Mucosa of rectum (tissue), 2 donors: ENCODE measurements around the gene LRRK1.

Experiments used
- H3K27ac ChIP-seq, 2 donors: one replicate each; pipeline ENCODE4 v1.7.0; 2013; ENCODE audit warnings: inconsistent platforms in 2 of 2, low read depth in 2 of 2, low read length in 2 of 2
- H3K27me3 ChIP-seq, 2 donors: one replicate each; pipeline ENCODE4 v1.7.0; 2013; ENCODE audit warnings: low read length in 2 of 2; ENCODE audit not compliant: control insufficient read depth in 2 of 2, insufficient read depth in 2 of 2
- H3K36me3 ChIP-seq, 2 donors: one replicate each; pipeline ENCODE4 v1.7.0; 2013; ENCODE audit warnings: low read length in 2 of 2; ENCODE audit not compliant: control insufficient read depth in 2 of 2, insufficient read depth in 2 of 2
- H3K4me1 ChIP-seq, 2 donors: one replicate each; pipeline ENCODE4 v1.7.0; 2013; ENCODE audit warnings: low read length in 2 of 2, mild to moderate bottlenecking in 1 of 2; ENCODE audit not compliant: control insufficient read depth in 2 of 2, insufficient read depth in 2 of 2
- H3K4me3 ChIP-seq, 2 donors: one replicate each; pipeline ENCODE4 v1.7.0; 2013; ENCODE audit warnings: low read length in 2 of 2
- H3K9ac ChIP-seq, 2 donors: one replicate each; pipeline ENCODE4 v1.7.0; 2013; ENCODE audit warnings: low read length in 2 of 2, low read depth in 1 of 2, mild to moderate bottlenecking in 1 of 2
- H3K9me3 ChIP-seq, 2 donors: one replicate each; pipeline ENCODE4 v1.7.0; 2013; ENCODE audit warnings: low read length in 2 of 2; ENCODE audit not compliant: control insufficient read depth in 2 of 2
- donor health status: healthy.
- donor health status: Normal muscosa, but diverticular disease.

Gene LRRK1

DNA sequence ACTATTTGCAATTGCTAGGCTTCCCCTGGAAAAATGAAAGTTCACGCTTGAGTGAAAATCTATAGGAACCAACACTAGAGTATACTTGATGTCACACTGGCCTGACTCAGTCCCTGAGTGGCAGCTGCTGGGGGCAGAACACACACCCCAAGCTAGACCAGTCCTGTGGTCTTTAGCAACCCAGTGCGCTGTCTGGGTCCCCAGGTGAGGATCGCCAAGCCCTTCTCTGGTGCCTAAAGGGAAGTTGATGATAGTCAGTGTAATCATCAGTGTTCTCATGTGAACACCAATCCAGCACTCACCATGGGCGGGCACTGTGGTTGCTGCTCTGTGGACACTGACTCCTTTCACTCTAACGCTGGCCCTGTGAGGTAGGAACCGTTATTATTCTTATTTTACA is 28.3 kb upstream of the LRRK1 start:
- H3K9ac ChIP-seq, result no peak overlapping the region

GRCh38 chr15:100891307-100892012 is 27.7 kb upstream of the LRRK1 start:
- H3K27me3 ChIP-seq, result peaks cover 9 to 22% of the 10 kb centered on the region in 2 donors

More for the DNA sequence above, 28.3 kb upstream of the LRRK1 start:
- no peak overlapping the region for H3K27ac ChIP-seq
- H3K9me3 ChIP-seq, result no peaks in the 10 kb centered on the region
- H3K36me3 ChIP-seq, result no peaks in the 10 kb centered on the region
- no peak overlapping the region for H3K4me3 ChIP-seq
- peaks cover 13 to 22% of the 10 kb centered on the region in 2 donors for H3K27me3 ChIP-seq
- no peaks in the 10 kb centered on the region for H3K4me1 ChIP-seq

GRCh38 chr15:100892013-100892355 is 27.2 kb upstream of the LRRK1 start:
- Histone ChIP-seq H3K9me3 (no peaks in the 10 kb centered on the region), H3K4me3 (no peak overlapping the region), H3K27ac (no peak overlapping the region), H3K9ac (no peak overlapping the region), H3K4me1 (peaks cover 0 to under 1% of the 10 kb centered on the region in 2 donors), H3K36me3 (no peaks in the 10 kb centered on the region), H3K27me3 (peaks cover 9 to 22% of the 10 kb centered on the region in 2 donors)

More at GRCh38 chr15:100891307-100892012, 27.7 kb upstream of the LRRK1 start:
- Histone ChIP-seq H3K4me1 (no peaks in the 10 kb centered on the region), H3K36me3 (no peaks in the 10 kb centered on the region), H3K27ac (no peak overlapping the region), H3K4me3 (no peak overlapping the region), H3K9me3 (no peaks in the 10 kb centered on the region), H3K9ac (no peak overlapping the region)

DNA sequence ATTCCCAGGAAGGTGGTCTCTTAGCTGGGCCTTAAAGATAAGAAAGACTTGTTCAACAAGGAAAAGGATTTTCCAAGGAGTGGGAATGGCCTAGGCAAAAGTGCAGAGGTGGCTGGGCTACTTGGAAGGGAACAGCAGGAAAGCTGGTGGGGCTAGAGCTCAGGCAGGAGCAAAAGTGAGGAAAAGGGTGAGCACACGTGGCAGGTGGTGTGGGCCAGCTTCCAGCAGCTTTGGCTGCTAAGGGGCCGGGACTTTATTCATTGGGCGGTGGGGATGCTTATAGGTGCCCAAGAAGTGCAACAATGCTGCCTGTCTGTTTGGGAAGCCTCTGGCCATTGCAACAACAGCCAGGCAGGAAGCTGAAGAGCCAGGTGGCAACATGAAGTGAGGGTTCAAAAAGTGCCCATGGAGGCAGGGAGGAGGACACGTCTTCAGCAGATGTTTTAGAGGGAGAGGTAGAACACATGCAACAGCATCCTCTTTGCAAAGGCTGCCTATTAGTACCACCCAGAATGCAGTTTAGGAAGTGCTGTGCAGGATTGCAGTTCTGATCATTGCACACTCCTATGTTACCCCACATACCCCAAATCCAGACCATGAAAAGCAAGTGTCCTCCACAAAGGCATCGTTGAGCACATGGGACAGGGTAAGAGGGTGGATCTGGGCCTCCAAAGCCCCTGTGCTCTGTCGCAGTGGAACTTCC is 25.7 kb upstream of the LRRK1 start:
- H3K4me1 ChIP-seq, result peaks cover 0 to 4% of the 10 kb centered on the region in 2 donors
- H3K27ac ChIP-seq, result no peak overlapping the region
- no peaks in the 10 kb centered on the region for H3K9me3 ChIP-seq
- H3K36me3 ChIP-seq, result no peaks in the 10 kb centered on the region
- peaks cover 9 to 20% of the 10 kb centered on the region in 2 donors for H3K27me3 ChIP-seq
- H3K4me3 ChIP-seq, result no peak overlapping the region
- no peak overlapping the region for H3K9ac ChIP-seq

GRCh38 chr15:100893964-100894295 is 25.2 kb upstream of the LRRK1 start:
- peaks cover 2 to 4% of the 10 kb centered on the region in 2 donors for H3K4me1 ChIP-seq
- no peak overlapping the region for H3K9ac ChIP-seq
- no peaks in the 10 kb centered on the region for H3K36me3 ChIP-seq
- H3K9me3 ChIP-seq, result no peaks in the 10 kb centered on the region
- H3K27me3 ChIP-seq, result peaks cover 9 to 16% of the 10 kb centered on the region in 2 donors
- H3K4me3 ChIP-seq, result no peak overlapping the region
- no peak overlapping the region for H3K27ac ChIP-seq

DNA sequence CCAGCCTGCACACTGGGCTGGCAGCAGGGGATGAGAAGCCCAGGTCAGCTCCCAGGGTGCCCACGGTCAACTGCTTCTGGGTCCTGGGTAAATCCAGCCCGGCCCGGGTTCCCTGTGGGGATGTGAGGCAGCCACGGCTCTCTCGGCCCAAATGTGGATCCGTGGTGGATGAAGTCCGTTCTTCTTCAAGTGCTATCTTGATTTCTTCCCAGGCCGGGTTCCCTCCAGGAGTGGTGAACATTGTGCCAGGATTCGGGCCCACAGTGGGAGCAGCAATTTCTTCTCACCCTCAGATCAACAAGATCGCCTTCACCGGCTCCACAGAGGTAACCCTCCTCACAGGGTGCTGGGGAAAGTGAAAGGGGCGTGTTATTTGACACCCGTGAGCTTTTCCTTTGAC is 23.4 kb upstream of the LRRK1 start:
- Histone ChIP-seq H3K27me3 (peaks cover 0 to 6% of the 10 kb centered on the region in 2 donors), H3K9ac (no peak overlapping the region), H3K36me3 (no peaks in the 10 kb centered on the region), H3K4me1 (peaks cover 10 to 13% of the 10 kb centered on the region in 2 donors), H3K4me3 (no peak overlapping the region), H3K27ac (no peak overlapping the region), H3K9me3 (no peaks in the 10 kb centered on the region)

- Histone ChIP-seq H3K4me3 (no peak overlapping the region), H3K9me3 (no peaks in the 10 kb centered on the region), H3K9ac (no peak overlapping the region), H3K27me3 (no peaks in the 10 kb centered on the region), H3K27ac (no peak overlapping the region), H3K36me3 (no peaks in the 10 kb centered on the region), H3K4me1 (peaks cover 23 to 25% of the 10 kb centered on the region in 2 donors)
Measured at GRCh38 chr15:100897221-100898151, 21.7 kb upstream of the LRRK1 start.

- no peak overlapping the region for H3K4me3 ChIP-seq
- no peak overlapping the region for H3K9ac ChIP-seq
- H3K4me1 ChIP-seq, result peaks cover 27 to 29% of the 10 kb centered on the region in 2 donors
- no peaks in the 10 kb centered on the region for H3K9me3 ChIP-seq
- no peak overlapping the region for H3K27ac ChIP-seq
- no peaks in the 10 kb centered on the region for H3K27me3 ChIP-seq
- H3K36me3 ChIP-seq, result no peaks in the 10 kb centered on the region
Measured at GRCh38 chr15:100898152-100898490, 21.0 kb upstream of the LRRK1 start.

- peak overlapping the region in 1 of 2 donors; percentile 5 for H3K27ac ChIP-seq
- no peaks in the 10 kb centered on the region for H3K36me3 ChIP-seq
- H3K4me3 ChIP-seq, result no peak overlapping the region
- no peaks in the 10 kb centered on the region for H3K27me3 ChIP-seq
- no peaks in the 10 kb centered on the region for H3K9me3 ChIP-seq
- no peak overlapping the region for H3K9ac ChIP-seq
- H3K4me1 ChIP-seq, result peaks cover 29 to 30% of the 10 kb centered on the region in 2 donors
Measured at GRCh38 chr15:100898661-100899462, 20.3 kb upstream of the LRRK1 start.
